ENCODE measurements around the gene GID4. TPM values are rescaled to one million over a fixed set of nuclear protein-coding genes. Genes with fewer than 3 reads are reported as not detected.

The GID4 gene
- polyA plus RNA-seq, 3 donors = 4.1 to 6.0 (median 4.4) TPM

- intact Hi-C loops (cut with micrococcal nuclease) = loop anchor here in 1 of 2 donors (10.0 kb wide), 1 partner anchor 205 kb away; no protein-coding TSS in a partner anchor
- no peak for TF ChIP-seq CTCF (IDR thresholded peaks at IDR 0.05)
These were observed 19.4 kb upstream of the GID4 start for GRCh38 chr17:18019838-18020154.

GRCh38 chr17:18020971-18021370 is 18.2 kb upstream of the GID4 start:
- Histone ChIP-seq H3K9ac (ENCODE audit: insufficient read depth, low read length, poor library complexity, severe bottlenecking) (no peak overlapping the region), H3K27me3 (ENCODE audit: control insufficient read depth in 2 of 2, insufficient read depth in 2 of 2, low read length in 2 of 2) (no peaks in the 10 kb centered on the region), H3K4me3 (replicated peaks in 1 of 3; ENCODE audit: low read depth in 2 of 3, low read length in 3 of 3) (no peak overlapping the region), H3K4me2 (replicated peaks; ENCODE audit: extremely low read depth, low read length, poor library complexity, severe bottlenecking) (no peak overlapping the region), H2AFZ (ENCODE audit: insufficient read depth, low read depth, low read length, poor library complexity, severe bottlenecking) (no peak overlapping the region), H3K36me3 (replicated peaks in 1 of 2; ENCODE audit: control insufficient read depth in 1 of 2, insufficient read depth in 2 of 2, low read length in 2 of 2) (peaks cover 68 to 88% of the 10 kb centered on the region in 2 donors), H4K20me1 (ENCODE audit: insufficient read depth, low read length) (peaks cover 13% of the 10 kb centered on the region), H3K9me3 (replicated peaks in 1 of 2; ENCODE audit: control insufficient read depth in 1 of 2, insufficient read depth in 1 of 2, low read length in 2 of 2) (no peaks in the 10 kb centered on the region), H3K4me1 (ENCODE audit: control insufficient read depth in 1 of 2, insufficient read depth in 2 of 2, low read length in 2 of 2) (peaks cover 11 to 12% of the 10 kb centered on the region in 2 donors), H3K79me2 (ENCODE audit: insufficient read depth, low read length) (peaks cover 8% of the 10 kb centered on the region), H3K27ac (ENCODE audit: low read depth in 1 of 2, low read length in 2 of 2) (no peak overlapping the region)
- Mint-ChIP-seq H3K27ac (peak overlapping the region in 3 of 7 donors; percentile 14 to 74 (median 58)), H3K36me3 (peaks cover 64 to 84% of the 10 kb centered on the region in 2 donors), H3K27me3 (ENCODE audit: low read depth in 3 of 3) (peaks cover 0 to 1% (median 1%) of the 10 kb centered on the region in 3 donors), H3K4me3 (no peak overlapping the region), H3K9me3 (no peaks in the 10 kb centered on the region), H3K4me1 (peaks cover 12% of the 10 kb centered on the region)
- intact Hi-C loops (cut with micrococcal nuclease) = loop anchor here in 1 of 2 donors (10.0 kb wide), 1 partner anchor 206 kb away; no protein-coding TSS in a partner anchor
- WGBS (ENCODE audit: insufficient coverage) = 96% methylated on average over 5 of the region's 6 CpGs
- no peak for DNase-seq
- no peak for TF ChIP-seq CTCF (IDR thresholded peaks at IDR 0.05)

More at GRCh38 chr17:18019838-18020154, 19.4 kb upstream of the GID4 start:
- peaks cover under 1% of the 10 kb centered on the region for H3K4me1 Mint-ChIP-seq
- Histone ChIP-seq H3K9me3 (replicated peaks in 1 of 2; ENCODE audit: control insufficient read depth in 1 of 2, insufficient read depth in 1 of 2, low read length in 2 of 2) (no peaks in the 10 kb centered on the region), H3K4me1 (ENCODE audit: control insufficient read depth in 1 of 2, insufficient read depth in 2 of 2, low read length in 2 of 2) (peaks cover 0 to under 1% of the 10 kb centered on the region in 2 donors), H3K36me3 (replicated peaks in 1 of 2; ENCODE audit: control insufficient read depth in 1 of 2, insufficient read depth in 2 of 2, low read length in 2 of 2) (peaks cover 79 to 96% of the 10 kb centered on the region in 2 donors), H3K9ac (ENCODE audit: insufficient read depth, low read length, poor library complexity, severe bottlenecking) (no peak overlapping the region), H4K20me1 (ENCODE audit: insufficient read depth, low read length) (peaks cover 1% of the 10 kb centered on the region), H3K4me2 (replicated peaks; ENCODE audit: extremely low read depth, low read length, poor library complexity, severe bottlenecking) (no peak overlapping the region), H3K4me3 (replicated peaks in 1 of 3; ENCODE audit: low read depth in 2 of 3, low read length in 3 of 3) (no peak overlapping the region), H3K27me3 (ENCODE audit: control insufficient read depth in 2 of 2, insufficient read depth in 2 of 2, low read length in 2 of 2) (no peaks in the 10 kb centered on the region), H3K27ac (ENCODE audit: low read depth in 1 of 2, low read length in 2 of 2) (no peak overlapping the region), H2AFZ (ENCODE audit: insufficient read depth, low read depth, low read length, poor library complexity, severe bottlenecking) (no peak overlapping the region), H3K79me2 (ENCODE audit: insufficient read depth, low read length) (peaks cover 3% of the 10 kb centered on the region)
- no peaks in the 10 kb centered on the region for H3K9me3 Mint-ChIP-seq
- no CpG with 5 or more reads among the region's 2 CpGs for WGBS (ENCODE audit: insufficient coverage)
- H3K4me3 Mint-ChIP-seq = no peak overlapping the region
- DNase-seq = no peak
- no peak overlapping the region for H3K27ac Mint-ChIP-seq
- H3K36me3 Mint-ChIP-seq = peaks cover 69 to 90% of the 10 kb centered on the region in 2 donors
- peaks cover 0 to 1% (median 0%) of the 10 kb centered on the region in 3 donors for H3K27me3 Mint-ChIP-seq (ENCODE audit: low read depth in 3 of 3)
